Activated CD4-positive, alpha-beta T cell treated with anti-CD3 and anti-CD28 coated beads, Interleukin-2, amount 50 U/mL, for 16 hours (primary cell): ENCODE measurements around the gene CARMIL1.

ENCODE experiments used
- DNase-seq: peaks from one replicate; pipeline ENCODE4 v3.0.0-alpha.2; 2020

CARMIL1 gene

GRCh38 chr6:25278914-25279747 lies at the start of gene CARMIL1:
CARMIL1 (plus strand) TSS chr6:25279374; CDS start chr6:25279796, 422 bp downstream.
- DNase-seq, result peak; percentile 83

GRCh38 chr6:25229671-25230321 lies 49.4 kb upstream of the CARMIL1 start:
- DNase-seq, result no peak

GRCh38 chr6:25232479-25232878 lies 46.7 kb upstream of the CARMIL1 start:
- DNase-seq, result no peak

- DNase-seq, result no peak
These were observed 45.9 kb upstream of the CARMIL1 start for GRCh38 chr6:25233226-25233625.

- peak; percentile 23 for DNase-seq
These were observed 41.6 kb upstream of the CARMIL1 start for GRCh38 chr6:25237579-25237978.

- no peak for DNase-seq
These were observed 40.1 kb upstream of the CARMIL1 start for GRCh38 chr6:25239059-25239458.

GRCh38 chr6:25239498-25239897 lies 39.7 kb upstream of the CARMIL1 start:
- DNase-seq, result no peak

- DNase-seq, result no peak
These were observed 36.6 kb upstream of the CARMIL1 start for GRCh38 chr6:25242567-25242966.

- DNase-seq, result no peak
These were observed 34.3 kb upstream of the CARMIL1 start for GRCh38 chr6:25244865-25245264.

- DNase-seq, result no peak
These were observed 31.1 kb upstream of the CARMIL1 start for GRCh38 chr6:25248123-25248522.

- DNase-seq, result no peak
These were observed 30.0 kb upstream of the CARMIL1 start for GRCh38 chr6:25249133-25249532.

- peak; percentile 46 for DNase-seq
These were observed 28.3 kb upstream of the CARMIL1 start for GRCh38 chr6:25250878-25251277.

GRCh38 chr6:25251426-25251825 lies 27.7 kb upstream of the CARMIL1 start:
- DNase-seq, result no peak

GRCh38 chr6:25253351-25253750 lies 25.8 kb upstream of the CARMIL1 start:
- no peak for DNase-seq

- no peak for DNase-seq
These were observed 24.5 kb upstream of the CARMIL1 start for GRCh38 chr6:25254671-25255070.

- DNase-seq, result no peak
These were observed 21.4 kb upstream of the CARMIL1 start for GRCh38 chr6:25257686-25258348.

- no peak for DNase-seq
These were observed 19.4 kb upstream of the CARMIL1 start for GRCh38 chr6:25259756-25260155.

- no peak for DNase-seq
These were observed 15.5 kb upstream of the CARMIL1 start for GRCh38 chr6:25263657-25264056.

- DNase-seq, result no peak
These were observed 12.6 kb upstream of the CARMIL1 start for GRCh38 chr6:25266456-25267100.

GRCh38 chr6:25267662-25268061 lies 11.5 kb upstream of the CARMIL1 start:
- DNase-seq, result no peak

GRCh38 chr6:25270559-25270958 lies 8.6 kb upstream of the CARMIL1 start:
- DNase-seq, result no peak

GRCh38 chr6:25275436-25275835 lies 3.7 kb upstream of the CARMIL1 start:
- DNase-seq, result no peak

- no peak for DNase-seq
These were observed 1.8 kb upstream of the CARMIL1 start for GRCh38 chr6:25277386-25277785.
